Neural progenitor cell (in vitro differentiated cells): ENCODE results near the gene TCF3. TPM values are rescaled to one million over a fixed set of nuclear protein-coding genes. Genes with fewer than 3 reads are reported as not detected.

Source experiments
- DNase-seq: peaks from one replicate; pipeline ENCODE4 v3.0.0-alpha.2; 2016; ENCODE audit warnings: low spot score
- H2AFZ ChIP-seq: fragments of 200-600 bp; sonication (generic); replicated peaks from 2 replicates; pipeline ENCODE4 v1.6.1; 2016; ENCODE audit warnings: antibody characterized with exemption
- H3F3A ChIP-seq: fragments of 200-600 bp; sonication (generic); 2 replicates; pipeline ENCODE4 v1.6.1; 2016; ENCODE audit warnings: antibody characterized with exemption, low read depth
- H3K27ac ChIP-seq: fragments of 200-600 bp; sonication (generic); 2 replicates; pipeline ENCODE4 v1.5.1; 2016; ENCODE audit warnings: mild to moderate bottlenecking
- H3K27me3 ChIP-seq: fragments of 200-600 bp; sonication (generic); 2 replicates; pipeline ENCODE4 v1.6.1; 2016; ENCODE audit warnings: mild to moderate bottlenecking, moderate library complexity
- H3K36me3 ChIP-seq: fragments of 200-600 bp; sonication (generic); 2 replicates; pipeline ENCODE4 v1.5.1; 2016
- H3K4me1 ChIP-seq: fragments of 200-600 bp; sonication (generic); 2 replicates; pipeline ENCODE4 v1.6.1; 2016; ENCODE audit warnings: mixed run types
- H3K4me2 ChIP-seq: fragments of 200-600 bp; sonication (generic); 2 replicates; pipeline ENCODE4 v1.6.1; 2016
- H3K4me3 ChIP-seq: fragments of 200-600 bp; sonication (generic); 2 replicates; pipeline ENCODE4 v1.5.1; 2016
- H3K79me2 ChIP-seq: fragments of 200-600 bp; sonication (generic); 2 replicates; pipeline ENCODE4 v1.6.1; 2016; ENCODE audit warnings: low read depth
- H3K9ac ChIP-seq: fragments of 200-600 bp; sonication (generic); 2 replicates; pipeline ENCODE4 v1.6.1; 2016
- H3K9me3 ChIP-seq: fragments of 200-600 bp; sonication (generic); 2 replicates; pipeline ENCODE4 v1.5.1; 2016; ENCODE audit warnings: low read depth
- H4K20me1 ChIP-seq: fragments of 200-600 bp; sonication (generic); 2 replicates; pipeline ENCODE4 v1.6.1; 2016; ENCODE audit warnings: low read depth
- H3K27ac Mint-ChIP-seq: 3 replicates; pipeline ENCODE4 v1.8.0; 2021; ENCODE audit warnings: mixed read lengths
- H3K27me3 Mint-ChIP-seq: 2 replicates; pipeline ENCODE4 v1.8.0; 2022; ENCODE audit warnings: low read depth, mild to moderate bottlenecking, inconsistent platforms, moderate library complexity, mixed read lengths; ENCODE audit not compliant: insufficient read depth
- H3K36me3 Mint-ChIP-seq: 3 replicates; pipeline ENCODE4 v1.8.0; 2021; ENCODE audit warnings: mixed read lengths
- H3K4me1 Mint-ChIP-seq: 3 replicates; pipeline ENCODE4 v1.8.0; 2021; ENCODE audit warnings: mixed read lengths
- H3K4me3 Mint-ChIP-seq: 3 replicates; pipeline ENCODE4 v1.8.0; 2021; ENCODE audit warnings: mild to moderate bottlenecking, moderate library complexity, mixed read lengths
- H3K9me3 Mint-ChIP-seq: 3 replicates; pipeline ENCODE4 v1.8.0; 2020; ENCODE audit warnings: mixed read lengths
- EZH2 ChIP-seq: fragments of 200-600 bp; sonication (generic); IDR thresholded peaks from 2 replicates; pipeline ENCODE4 v1.6.1; 2017; ENCODE audit warnings: antibody characterized with exemption, mild to moderate bottlenecking, moderate library complexity
- EZH2phosphoT487 ChIP-seq: fragments of 200-600 bp; sonication (generic); IDR thresholded peaks from 2 replicates; pipeline ENCODE4 v1.6.1; 2017; ENCODE audit warnings: antibody characterized with exemption
- total RNA-seq: library from RNA; depleted of rRNA; stranded (reverse); fragments of >200 nt; gene quantifications from 2 replicates; pipeline ENCODE4 v1.2.3, GENCODE V29; 2015; ENCODE audit warnings: low replicate concordance
- TF ChIP-seq, protein P1 (sequence below): fragments of 200-600 bp; sonication (generic); IDR thresholded peaks from 2 replicates; pipeline ENCODE4 v1.5.1; 2017; ENCODE audit warnings: antibody characterized with exemption, mild to moderate bottlenecking

TCF3 gene
- total RNA-seq, 1 donor from 2014 or later, result 131 TPM

DNA sequence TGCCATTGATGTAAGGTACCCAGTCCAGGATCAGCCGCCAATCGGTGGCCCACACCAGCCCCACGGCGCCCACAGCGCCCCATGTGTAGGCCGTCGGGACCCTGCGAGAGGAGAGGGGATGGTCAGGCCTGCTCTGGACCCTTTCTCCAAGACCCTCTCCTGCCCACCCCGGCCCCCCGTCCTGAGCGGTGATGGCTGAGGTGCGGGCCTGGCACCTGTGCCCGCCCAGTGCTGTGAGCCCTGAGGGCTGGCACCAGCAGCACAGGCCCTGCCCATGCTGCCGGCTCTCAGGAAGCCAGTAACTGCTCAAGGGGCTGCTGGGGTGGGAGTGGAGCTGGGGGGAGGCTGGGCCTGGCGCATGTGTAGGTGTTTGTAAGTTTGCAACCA lies 53.0 kb downstream of the TCF3 start:
- Histone ChIP-seq H3K27me3 (no peaks in the 10 kb centered on the region), H3K79me2 (peaks cover 57% of the 10 kb centered on the region), H4K20me1 (peaks cover 59% of the 10 kb centered on the region), H3K4me2 (no peak overlapping the region), H2AFZ (no peak overlapping the region), H3K9me3 (no peaks in the 10 kb centered on the region), H3K36me3 (no peaks in the 10 kb centered on the region), H3K9ac (no peak overlapping the region), H3K4me1 (peaks cover 5% of the 10 kb centered on the region), H3F3A (peaks cover 9% of the 10 kb centered on the region), H3K27ac (no peak overlapping the region), H3K4me3 (no peak overlapping the region)
- Mint-ChIP-seq H3K36me3 (peaks cover 12% of the 10 kb centered on the region), H3K4me1 (peaks cover 11% of the 10 kb centered on the region), H3K27me3 (peaks cover 11% of the 10 kb centered on the region), H3K4me3 (no peak overlapping the region), H3K27ac (no peak overlapping the region), H3K9me3 (no peaks in the 10 kb centered on the region)
- no peak for DNase-seq
- TF ChIP-seq EZH2, result no peak

- Histone ChIP-seq H3K27ac (no peak overlapping the region), H3K4me2 (no peak overlapping the region), H3K79me2 (peaks cover 52% of the 10 kb centered on the region), H3K27me3 (no peaks in the 10 kb centered on the region), H4K20me1 (peaks cover 54% of the 10 kb centered on the region), H2AFZ (no peak overlapping the region), H3K9me3 (no peaks in the 10 kb centered on the region), H3K4me3 (no peak overlapping the region), H3K9ac (no peak overlapping the region), H3K4me1 (peaks cover under 1% of the 10 kb centered on the region), H3K36me3 (no peaks in the 10 kb centered on the region), H3F3A (peaks cover 14% of the 10 kb centered on the region)
- DNase-seq, result no peak
- Mint-ChIP-seq H3K4me3 (no peak overlapping the region), H3K27ac (no peak overlapping the region), H3K27me3 (peaks cover 9% of the 10 kb centered on the region), H3K9me3 (no peaks in the 10 kb centered on the region), H3K4me1 (peaks cover 8% of the 10 kb centered on the region), H3K36me3 (peaks cover 12% of the 10 kb centered on the region)
- TF ChIP-seq EZH2, result no peak
- TF ChIP-seq, protein P1, sequence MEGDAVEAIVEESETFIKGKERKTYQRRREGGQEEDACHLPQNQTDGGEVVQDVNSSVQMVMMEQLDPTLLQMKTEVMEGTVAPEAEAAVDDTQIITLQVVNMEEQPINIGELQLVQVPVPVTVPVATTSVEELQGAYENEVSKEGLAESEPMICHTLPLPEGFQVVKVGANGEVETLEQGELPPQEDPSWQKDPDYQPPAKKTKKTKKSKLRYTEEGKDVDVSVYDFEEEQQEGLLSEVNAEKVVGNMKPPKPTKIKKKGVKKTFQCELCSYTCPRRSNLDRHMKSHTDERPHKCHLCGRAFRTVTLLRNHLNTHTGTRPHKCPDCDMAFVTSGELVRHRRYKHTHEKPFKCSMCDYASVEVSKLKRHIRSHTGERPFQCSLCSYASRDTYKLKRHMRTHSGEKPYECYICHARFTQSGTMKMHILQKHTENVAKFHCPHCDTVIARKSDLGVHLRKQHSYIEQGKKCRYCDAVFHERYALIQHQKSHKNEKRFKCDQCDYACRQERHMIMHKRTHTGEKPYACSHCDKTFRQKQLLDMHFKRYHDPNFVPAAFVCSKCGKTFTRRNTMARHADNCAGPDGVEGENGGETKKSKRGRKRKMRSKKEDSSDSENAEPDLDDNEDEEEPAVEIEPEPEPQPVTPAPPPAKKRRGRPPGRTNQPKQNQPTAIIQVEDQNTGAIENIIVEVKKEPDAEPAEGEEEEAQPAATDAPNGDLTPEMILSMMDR, result no peak
- TF ChIP-seq EZH2phosphoT487, result no peak
These were observed 53.5 kb downstream of the TCF3 start for GRCh38 chr19:1598777-1599459.

DNA sequence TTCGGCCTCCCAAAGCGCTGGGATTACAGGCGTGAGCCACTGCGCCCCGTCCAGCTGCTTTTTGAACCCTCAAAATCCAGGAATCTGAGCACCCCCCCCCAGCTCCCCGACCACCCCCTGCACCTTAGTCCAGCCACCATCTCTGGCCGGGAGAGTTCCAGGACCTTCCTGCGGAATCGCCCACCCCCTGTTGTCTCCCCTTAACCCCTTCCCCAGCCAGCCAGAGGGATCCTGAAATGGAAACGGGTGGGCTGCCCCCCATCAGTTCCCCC lies 59.0 kb downstream of the TCF3 start:
- no peak for DNase-seq
- no peak overlapping the region for H3K27ac ChIP-seq
- peak overlapping the region; percentile 98 for H3K4me2 ChIP-seq

More for the DNA sequence above, 59.0 kb downstream of the TCF3 start:
- Histone ChIP-seq H3F3A (peaks cover 44% of the 10 kb centered on the region), H3K27me3 (no peaks in the 10 kb centered on the region), H2AFZ (no peak overlapping the region), H3K4me1 (peaks cover 15% of the 10 kb centered on the region), H4K20me1 (peaks cover 35% of the 10 kb centered on the region), H3K36me3 (no peaks in the 10 kb centered on the region), H3K4me3 (peak overlapping the region; percentile 60), H3K9ac (no peak overlapping the region), H3K9me3 (no peaks in the 10 kb centered on the region), H3K79me2 (peaks cover 36% of the 10 kb centered on the region)
- Mint-ChIP-seq H3K36me3 (peaks cover 15% of the 10 kb centered on the region), H3K4me1 (peaks cover 16% of the 10 kb centered on the region), H3K9me3 (no peaks in the 10 kb centered on the region), H3K4me3 (peak overlapping the region; percentile 88), H3K27me3 (peaks cover 5% of the 10 kb centered on the region), H3K27ac (no peak overlapping the region)
- TF ChIP-seq, protein P1, result no peak
- TF ChIP-seq EZH2phosphoT487 (no peak), EZH2 (no peak)
